Fibroblast of skin of left biceps (primary cell): ENCODE data around the gene PARP12.

Source experiments
- DNase-seq, 2 experiments: peaks; one replicate each; pipeline ENCODE4 v3.0.0-alpha.2; 2013; ENCODE audit warnings: low read depth in 2 of 2

Gene PARP12

GRCh38 chr7:140015471-140015970 lies 47.2 kb downstream of the PARP12 start:
- DNase-seq = no peak

GRCh38 chr7:140014123-140014522 lies 48.6 kb downstream of the PARP12 start:
- DNase-seq = no peak

GRCh38 chr7:140013676-140014075 lies 49.1 kb downstream of the PARP12 start:
- no peak for DNase-seq

- DNase-seq = no peak
Measured at GRCh38 chr7:140010194-140010895, 52.4 kb downstream of the PARP12 start.

- no peak for DNase-seq
Measured at GRCh38 chr7:140009735-140010134, 53.0 kb downstream of the PARP12 start.

GRCh38 chr7:140008755-140009610 lies 53.8 kb downstream of the PARP12 start:
- DNase-seq = no peak

GRCh38 chr7:140007051-140007690 lies 55.6 kb downstream of the PARP12 start:
- DNase-seq = no peak

- no peak for DNase-seq
Measured at GRCh38 chr7:140006600-140006999, 56.2 kb downstream of the PARP12 start.

GRCh38 chr7:140005754-140006503 lies 56.8 kb downstream of the PARP12 start:
- no peak for DNase-seq

GRCh38 chr7:140005341-140005740 lies 57.4 kb downstream of the PARP12 start:
- no peak for DNase-seq

GRCh38 chr7:140004672-140005071 lies 58.1 kb downstream of the PARP12 start:
- DNase-seq = no peak

- DNase-seq = peak; percentile 12 to 23
Measured at GRCh38 chr7:140003913-140004382, 58.8 kb downstream of the PARP12 start.

GRCh38 chr7:140000666-140001268 lies 62.0 kb downstream of the PARP12 start:
- no peak for DNase-seq

GRCh38 chr7:139999516-139999915 lies 63.2 kb downstream of the PARP12 start:
- DNase-seq = no peak

GRCh38 chr7:139998572-139998971 lies 64.2 kb downstream of the PARP12 start:
- no peak for DNase-seq

- no peak for DNase-seq
Measured at GRCh38 chr7:139995017-139995915, 67.5 kb downstream of the PARP12 start.

- DNase-seq = no peak
Measured at GRCh38 chr7:139994356-139994755, 68.4 kb downstream of the PARP12 start.

GRCh38 chr7:139993592-139993991 lies 69.2 kb downstream of the PARP12 start:
- no peak for DNase-seq

- no peak for DNase-seq
Measured at GRCh38 chr7:139993169-139993568, 69.6 kb downstream of the PARP12 start.
